H9 (cell line): ENCODE data around the gene NUP54. TPM values are rescaled to one million over a fixed set of nuclear protein-coding genes. Genes with fewer than 3 reads are reported as not detected.

Experiments
- DNase-seq: peaks from one replicate; pipeline ENCODE4 v3.0.0-alpha.2; 2017
- H2AFZ ChIP-seq: one replicate; pipeline ENCODE4 v1.6.1; 2013; ENCODE audit warnings: mild to moderate bottlenecking, low read length, control low read depth, moderate library complexity
- H2AK5ac ChIP-seq: 2 replicates; pipeline ENCODE4 v1.6.1; 2013; ENCODE audit warnings: low read length, control low read depth, mixed read lengths; ENCODE audit not compliant: insufficient read length
- H2BK120ac ChIP-seq: one replicate; pipeline ENCODE4 v1.6.1; 2013; ENCODE audit warnings: low read depth, mild to moderate bottlenecking, low read length, control low read depth, inconsistent platforms; ENCODE audit not compliant: poor library complexity, severe bottlenecking
- H2BK12ac ChIP-seq: 2 replicates; pipeline ENCODE4 v1.6.1; 2013; ENCODE audit warnings: low read length, control low read depth, mixed read lengths, low read depth; ENCODE audit not compliant: insufficient read length
- H2BK15ac ChIP-seq: 2 replicates; pipeline ENCODE4 v1.6.1; 2013; ENCODE audit warnings: low read depth, low read length, control low read depth
- H2BK20ac ChIP-seq: one replicate; pipeline ENCODE4 v1.6.1; 2013; ENCODE audit warnings: low read depth, mild to moderate bottlenecking, low read length, control low read depth, inconsistent platforms; ENCODE audit not compliant: poor library complexity, severe bottlenecking
- H2BK5ac ChIP-seq: 2 replicates; pipeline ENCODE4 v1.6.1; 2013; ENCODE audit warnings: low read length, control low read depth, mixed read lengths; ENCODE audit not compliant: insufficient read length
- H3K14ac ChIP-seq: 2 replicates; pipeline ENCODE4 v1.6.1; 2013; ENCODE audit warnings: low read length, control low read depth; ENCODE audit not compliant: insufficient read depth
- H3K18ac ChIP-seq: 2 replicates; pipeline ENCODE4 v1.6.1; 2013; ENCODE audit warnings: low read depth, mild to moderate bottlenecking, mixed read lengths, low read length, control low read depth; ENCODE audit not compliant: insufficient read length
- H3K23ac ChIP-seq: 2 replicates; pipeline ENCODE4 v1.6.1; 2013; ENCODE audit warnings: low read length, control low read depth, mixed read lengths, low read depth; ENCODE audit not compliant: insufficient read length
- H3K23me2 ChIP-seq: 2 replicates; pipeline ENCODE4 v1.6.1; 2013; ENCODE audit warnings: low read depth, mild to moderate bottlenecking, mixed read lengths, low read length, control low read depth; ENCODE audit not compliant: insufficient read length, poor library complexity, severe bottlenecking
- H3K27ac ChIP-seq: 2 replicates; pipeline ENCODE4 v1.5.1; 2013; ENCODE audit warnings: low read length, control low read depth, mixed read lengths, low read depth; ENCODE audit not compliant: insufficient read length
- H3K27me3 ChIP-seq: 2 replicates; pipeline ENCODE4 v1.6.1; 2013; ENCODE audit warnings: low read length, control low read depth, inconsistent platforms; ENCODE audit not compliant: insufficient read depth
- H3K4ac ChIP-seq: 2 replicates; pipeline ENCODE4 v1.6.1; 2013; ENCODE audit warnings: low read depth, mild to moderate bottlenecking, control low read depth, inconsistent platforms, low read length, moderate library complexity
- H3K4me1 ChIP-seq: 2 replicates; pipeline ENCODE4 v1.6.1; 2013; ENCODE audit warnings: low read length, control low read depth, inconsistent platforms; ENCODE audit not compliant: insufficient read depth
- H3K4me2 ChIP-seq: 2 replicates; pipeline ENCODE4 v1.6.1; 2013; ENCODE audit warnings: low read length, control low read depth, mixed read lengths; ENCODE audit not compliant: insufficient read length, insufficient read depth
- H3K56ac ChIP-seq: 2 replicates; pipeline ENCODE4 v1.6.1; 2013; ENCODE audit warnings: low read depth, mild to moderate bottlenecking, mixed read lengths, low read length, control low read depth; ENCODE audit not compliant: insufficient read length
- H3K79me1 ChIP-seq: 2 replicates; pipeline ENCODE4 v1.6.1; 2013; ENCODE audit warnings: low read depth, mild to moderate bottlenecking, moderate library complexity, low read length, control low read depth, inconsistent platforms; ENCODE audit not compliant: insufficient read depth, poor library complexity, severe bottlenecking
- H3K79me2 ChIP-seq: 2 replicates; pipeline ENCODE4 v1.6.1; 2013; ENCODE audit warnings: low read length, control low read depth, inconsistent platforms; ENCODE audit not compliant: insufficient read depth
- H3K9ac ChIP-seq: 2 replicates; pipeline ENCODE4 v1.6.1; 2013; ENCODE audit warnings: low read length, control low read depth, mixed read lengths; ENCODE audit not compliant: insufficient read length; ENCODE audit errors: extremely low read depth
- H3K9me3 ChIP-seq: one replicate; pipeline ENCODE4 v1.6.1; 2013; ENCODE audit warnings: low read depth, low read length, inconsistent platforms; ENCODE audit not compliant: control insufficient read depth
- H3T11ph ChIP-seq: one replicate; pipeline ENCODE4 v1.6.1; 2013; ENCODE audit warnings: mild to moderate bottlenecking, low read length, control low read depth, inconsistent platforms
- H4K20me1 ChIP-seq: one replicate; pipeline ENCODE4 v1.6.1; 2013; ENCODE audit not compliant: control insufficient read depth, insufficient read length, insufficient read depth
- H4K5ac ChIP-seq: 2 replicates; pipeline ENCODE4 v1.6.1; 2013; ENCODE audit warnings: low read depth, mild to moderate bottlenecking, mixed read lengths, low read length, control low read depth; ENCODE audit not compliant: insufficient read length
- H4K8ac ChIP-seq: replicated peaks from 2 replicates; pipeline ENCODE4 v1.6.1; 2013; ENCODE audit warnings: low read length, control low read depth, mixed read lengths, low read depth; ENCODE audit not compliant: insufficient read length
- H4K91ac ChIP-seq: 2 replicates; pipeline ENCODE4 v1.6.1; 2013; ENCODE audit warnings: low read depth, mild to moderate bottlenecking, moderate library complexity, mixed read lengths, low read length, control low read depth; ENCODE audit not compliant: insufficient read length
- H3K27ac Mint-ChIP-seq, 3 experiments: 2 replicates in 2 of 3; 3 replicates in 1 of 3; pipeline ENCODE4 v1.8.0; 2020 to 2021; ENCODE audit warnings: mixed read lengths in 3 of 3, mild to moderate bottlenecking in 1 of 3, moderate library complexity in 1 of 3
- H3K27me3 Mint-ChIP-seq: 2 replicates; pipeline ENCODE4 v1.8.0; 2021; ENCODE audit warnings: low read depth, mild to moderate bottlenecking, moderate library complexity, mixed read lengths
- H3K36me3 Mint-ChIP-seq, 3 experiments: 2 replicates in 2 of 3; 3 replicates in 1 of 3; pipeline ENCODE4 v1.8.0; 2020 to 2021; ENCODE audit warnings: low read depth in 3 of 3, mixed read lengths in 3 of 3; ENCODE audit not compliant: insufficient read depth in 1 of 3
- H3K4me1 Mint-ChIP-seq, 2 experiments: 2 replicates each; pipeline ENCODE4 v1.8.0; 2020; ENCODE audit warnings: mixed read lengths in 2 of 2
- H3K4me3 Mint-ChIP-seq, 2 experiments: 2 replicates in 1 of 2; 3 replicates in 1 of 2; pipeline ENCODE4 v1.8.0; 2020 to 2021; ENCODE audit warnings: mild to moderate bottlenecking in 2 of 2, mixed read lengths in 2 of 2, moderate library complexity in 1 of 2
- H3K9me3 Mint-ChIP-seq, 2 experiments: 2 replicates in 1 of 2; 3 replicates in 1 of 2; pipeline ENCODE4 v1.8.0; 2020; ENCODE audit warnings: mild to moderate bottlenecking in 2 of 2, mixed read lengths in 2 of 2, moderate library complexity in 1 of 2
- CTCF ChIP-seq: fragments of 200-600 bp; sonication (generic); conservative IDR thresholded peaks from 3 replicates; pipeline ENCODE4 v1.8.0; 2021; ENCODE audit warnings: antibody characterized with exemption, mild to moderate bottlenecking
- WGBS: extraction: QIAGEN DNeasy Blood & Tissue Kit; methylation state at CpG from one replicate; pipeline ENCODE4 v1.1.7; 2013; ENCODE audit warnings: missing lambda C conversion rate, low lambda C conversion rate, mixed read lengths; ENCODE audit not compliant: insufficient read length; ENCODE audit errors: extremely low coverage; 5-methylcytosine and 5-hydroxymethylcytosine counted together
- total RNA-seq: library from RNA; stranded (reverse); gene quantifications from 2 replicates; pipeline ENCODE4 v1.2.1, GENCODE V29; 2021

Gene NUP54
- total RNA-seq, 1 experiment from 2014 or later: 129 TPM

GRCh38 chr4:76194325-76194724 lies 46.1 kb upstream of the NUP54 start:
- Histone ChIP-seq H4K20me1 (no peaks in the 10 kb centered on the region), H2AK5ac (no peak overlapping the region), H2BK120ac (no peak overlapping the region), H3K23me2 (no peaks in the 10 kb centered on the region), H2BK12ac (no peak overlapping the region), H2AFZ (no peak overlapping the region), H3K4ac (no peak overlapping the region), H3K18ac (no peak overlapping the region), H3K4me2 (no peak overlapping the region), H3K79me1 (peaks cover 7% of the 10 kb centered on the region), H4K91ac (no peak overlapping the region), H4K8ac (no peak overlapping the region), H3K4me1 (peaks cover 2% of the 10 kb centered on the region; the same call in 1 of the 2 replicates), H3K14ac (no peak overlapping the region), H2BK20ac (no peak overlapping the region), H3K27me3 (no peaks in the 10 kb centered on the region), H3K56ac (no peak overlapping the region), H2BK15ac (no peak overlapping the region), H3K27ac (no peak overlapping the region), H3K23ac (no peak overlapping the region), H3K79me2 (no peaks in the 10 kb centered on the region; the same call in 1 of the 2 replicates), H4K5ac (no peak overlapping the region), H3K9ac (no peak overlapping the region), H3K9me3 (peaks cover 5% of the 10 kb centered on the region), H3T11ph (no peak overlapping the region), H2BK5ac (no peak overlapping the region)
- TF ChIP-seq CTCF: no peak
- Mint-ChIP-seq H3K4me3 (no peak overlapping the region), H3K27ac (no peak overlapping the region; a peak in 1 of 7 replicates), H3K9me3 (peaks cover 8 to 23% of the 10 kb centered on the region in 2 experiments; a peak in 4 of 5 replicates), H3K4me1 (peaks cover 13 to 15% of the 10 kb centered on the region in 2 experiments), H3K27me3 (no peaks in the 10 kb centered on the region; the same call in 1 of the 2 replicates), H3K36me3 (peaks cover 42 to 46% (median 46%) of the 10 kb centered on the region in 3 experiments)
- DNase-seq: no peak
- no CpG with 5 or more reads among the region's 2 CpGs for WGBS
